ENCODE data around the gene CENPH.
A peak's percentile ranks its signal among the peaks of the same experiment; 100 is the strongest.
"Not testable (repeated sequence)": the region's sequence is repeated elsewhere in the genome, so short reads cannot be mapped to it uniquely, and the experiment has no call there.

Gene CENPH

GRCh38 chr5:69189162-69190086 is at the start of gene CENPH:
CENPH (plus strand) TSS chr5:69189583; CDS start chr5:69189635, 52 bp downstream.
- DNase-seq: peak; percentile 92

GRCh38 chr5:69140239-69140638 is 49.1 kb upstream of the CENPH start:
- not testable (repeated sequence) for DNase-seq

GRCh38 chr5:69140827-69141226 is 48.6 kb upstream of the CENPH start:
- DNase-seq: no peak

- DNase-seq: not testable (repeated sequence)
Observed at GRCh38 chr5:69148576-69148975, 40.8 kb upstream of the CENPH start.

GRCh38 chr5:69148981-69149675 is 40.3 kb upstream of the CENPH start:
- DNase-seq: no peak

GRCh38 chr5:69149676-69150010 is 39.7 kb upstream of the CENPH start:
- DNase-seq: no peak

GRCh38 chr5:69152731-69153130 is 36.7 kb upstream of the CENPH start:
- no peak for DNase-seq

GRCh38 chr5:69156456-69156855 is 32.9 kb upstream of the CENPH start:
- no peak for DNase-seq

GRCh38 chr5:69158039-69158438 is 31.3 kb upstream of the CENPH start:
- DNase-seq: no peak

- no peak for DNase-seq
Observed at GRCh38 chr5:69160651-69161050, 28.7 kb upstream of the CENPH start.

- DNase-seq: peak; percentile 99
Observed at GRCh38 chr5:69166686-69167492, 22.5 kb upstream of the CENPH start, which contains the start of gene CCNB1. CCNB1 (plus strand) TSS chr5:69167150; CDS start chr5:69167263, 113 bp downstream.

GRCh38 chr5:69167493-69167855 is 21.9 kb upstream of the CENPH start:
- DNase-seq: no peak

- no peak for DNase-seq
Observed at GRCh38 chr5:69167929-69168328, 21.5 kb upstream of the CENPH start.

- DNase-seq: no peak
Observed at GRCh38 chr5:69170495-69170894, 18.9 kb upstream of the CENPH start.

- no peak for DNase-seq
Observed at GRCh38 chr5:69170969-69171368, 18.4 kb upstream of the CENPH start.

GRCh38 chr5:69181659-69182293 is 7.6 kb upstream of the CENPH start:
- DNase-seq: not testable (repeated sequence)

GRCh38 chr5:69184621-69185020 is 4.8 kb upstream of the CENPH start:
- no peak for DNase-seq

GRCh38 chr5:69187342-69187741 is 2.0 kb upstream of the CENPH start:
- DNase-seq: no peak

GRCh38 chr5:69188811-69189161 is 597 bp upstream of the CENPH start:
- DNase-seq: no peak

- no peak for DNase-seq
Observed at GRCh38 chr5:69202497-69202896, 13.1 kb downstream of the CENPH start.

GRCh38 chr5:69206528-69207190 is 17.3 kb downstream of the CENPH start:
- DNase-seq: no peak

GRCh38 chr5:69209602-69210001 is 20.2 kb downstream of the CENPH start:
- DNase-seq: no peak
